ENCODE data around the gene SYCN. TPM values are rescaled to one million over a fixed set of nuclear protein-coding genes. Genes with fewer than 3 reads are reported as not detected.

Gene SYCN
- total RNA-seq, 1 donor from 2014 or later: not detected

- Mint-ChIP-seq H3K4me3 (ENCODE audit: unreplicated experiment) (no peak overlapping the region), H3K27me3 (ENCODE audit: low read depth) (no peaks in the 10 kb centered on the region), H3K36me3 (ENCODE audit: low read depth) (peaks cover 7% of the 10 kb centered on the region), H3K27ac (ENCODE audit: unreplicated experiment) (no peak overlapping the region), H3K4me1 (ENCODE audit: low read depth) (no peaks in the 10 kb centered on the region), H3K9me3 (ENCODE audit: low read depth) (no peaks in the 10 kb centered on the region)
- DNase-seq (ENCODE audit: low spot score): no peak
- TF ChIP-seq CTCF (IDR thresholded peaks at IDR 0.05): no peak
Measured at GRCh38 chr19:39170386-39171231, 33.5 kb downstream of the SYCN start.

GRCh38 chr19:39169143-39169810, 34.8 kb downstream of the SYCN start:
- H3K9me3 Mint-ChIP-seq (ENCODE audit: low read depth): no peaks in the 10 kb centered on the region
- peak overlapping the region; percentile 33 for H3K27ac Mint-ChIP-seq (ENCODE audit: unreplicated experiment)
- no peak overlapping the region for H3K4me3 Mint-ChIP-seq (ENCODE audit: unreplicated experiment)
- H3K27me3 Mint-ChIP-seq (ENCODE audit: low read depth): no peaks in the 10 kb centered on the region
- no peaks in the 10 kb centered on the region for H3K4me1 Mint-ChIP-seq (ENCODE audit: low read depth)
- TF ChIP-seq CTCF (IDR thresholded peaks at IDR 0.05): no peak
- no peak for DNase-seq (ENCODE audit: low spot score)
- peaks cover 7% of the 10 kb centered on the region for H3K36me3 Mint-ChIP-seq (ENCODE audit: low read depth)

GRCh38 chr19:39168258-39169142, 35.6 kb downstream of the SYCN start:
- no peak for DNase-seq (ENCODE audit: low spot score)
- Mint-ChIP-seq H3K4me1 (ENCODE audit: low read depth) (no peaks in the 10 kb centered on the region), H3K9me3 (ENCODE audit: low read depth) (no peaks in the 10 kb centered on the region), H3K27ac (ENCODE audit: unreplicated experiment) (no peak overlapping the region), H3K27me3 (ENCODE audit: low read depth) (no peaks in the 10 kb centered on the region), H3K4me3 (ENCODE audit: unreplicated experiment) (no peak overlapping the region), H3K36me3 (ENCODE audit: low read depth) (peaks cover 7% of the 10 kb centered on the region)
- no peak for TF ChIP-seq CTCF (IDR thresholded peaks at IDR 0.05)

GRCh38 chr19:39167461-39168257, 36.4 kb downstream of the SYCN start:
- H3K27me3 Mint-ChIP-seq (ENCODE audit: low read depth): no peaks in the 10 kb centered on the region
- H3K4me1 Mint-ChIP-seq (ENCODE audit: low read depth): no peaks in the 10 kb centered on the region
- no peak overlapping the region for H3K4me3 Mint-ChIP-seq (ENCODE audit: unreplicated experiment)
- no peaks in the 10 kb centered on the region for H3K9me3 Mint-ChIP-seq (ENCODE audit: low read depth)
- no peak overlapping the region for H3K27ac Mint-ChIP-seq (ENCODE audit: unreplicated experiment)
- TF ChIP-seq CTCF (IDR thresholded peaks at IDR 0.05): no peak
- peaks cover 7% of the 10 kb centered on the region for H3K36me3 Mint-ChIP-seq (ENCODE audit: low read depth)
- DNase-seq (ENCODE audit: low spot score): no peak

Data from chondrocyte (in vitro differentiated cells).